Lower leg skin (tissue), 3 donors: ENCODE measurements around the gene GAST.
"Not testable (repeated sequence)": the region's sequence is repeated elsewhere in the genome, so short reads cannot be mapped to it uniquely, and the experiment has no call there.

Experiments used
- CTCF ChIP-seq, 3 donors: fragments of 450-650 bp; IDR thresholded peaks; one replicate each; pipeline ENCODE4 v1.5.1; 2016; ENCODE audit warnings: antibody characterized with exemption in 3 of 3, mild to moderate bottlenecking in 3 of 3, moderate library complexity in 2 of 3
- POLR2A ChIP-seq, 2 donors: fragments of 450-650 bp; IDR thresholded peaks; one replicate each; pipeline ENCODE4 v1.6.1; 2016 to 2017; ENCODE audit warnings: antibody characterized with exemption in 2 of 2, mild to moderate bottlenecking in 1 of 2, moderate library complexity in 1 of 2

DNA sequence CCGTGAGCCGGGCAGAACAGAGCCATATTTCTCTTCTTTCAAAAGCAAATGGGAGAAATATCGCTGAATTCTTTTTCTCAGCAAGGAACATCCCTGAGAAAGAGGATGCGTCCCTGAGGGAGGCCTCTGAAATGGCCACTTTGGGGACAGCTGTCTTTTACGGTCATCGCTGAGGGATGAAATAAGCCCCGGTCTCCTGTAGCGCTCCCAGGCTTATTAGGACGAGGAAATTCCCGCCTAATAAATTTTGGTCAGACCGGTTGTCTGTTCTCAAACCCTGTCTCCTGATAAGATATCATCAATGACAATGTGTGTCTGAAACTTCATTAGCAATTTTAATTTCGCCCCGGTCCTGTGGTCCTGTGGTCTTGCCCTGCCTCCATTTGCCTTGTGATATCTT lies 26.4 kb upstream of the GAST start:
- TF ChIP-seq CTCF, POLR2A (IDR thresholded peaks at IDR 0.05): not testable (repeated sequence)
